Heart right ventricle (tissue), 16 donors: Measurements from ENCODE around the gene NUP214. TPM values are rescaled to one million over a fixed set of nuclear protein-coding genes. Genes with fewer than 3 reads are reported as not detected.
A peak's percentile ranks its signal among the peaks of the same experiment; 100 is the strongest.

Experiments
- ATAC-seq, 8 donors: fragments of 200-7000 bp; cut with Tn5 transposase; one replicate each; pipeline ENCODE4 v1.9.1; 2020; ENCODE audit warnings: mild to moderate bottlenecking in 8 of 8, moderate library complexity in 8 of 8, moderate number of reproducible peaks in 1 of 8
- DNase-seq, 2 donors: peaks; one replicate each; pipeline ENCODE4 v3.0.0-alpha.2; 2020
- H3K27ac ChIP-seq, 10 donors: fragments of 200-600 bp; sonication (generic) in 2 of 10; one replicate each; pipeline versions ENCODE4 v1.5.0 to v1.8.0; 2020 to 2022; ENCODE audit warnings: mild to moderate bottlenecking in 3 of 10
- H3K27me3 ChIP-seq, 7 donors: fragments of 200-600 bp; one replicate each; pipeline ENCODE4 v1.8.0; 2021 to 2022; ENCODE audit warnings: mild to moderate bottlenecking in 2 of 7
- H3K36me3 ChIP-seq, 9 donors: fragments of 200-600 bp; sonication (generic) in 1 of 9; one replicate each; pipeline versions ENCODE4 v1.5.0 to v1.8.0; 2020 to 2022; ENCODE audit warnings: mild to moderate bottlenecking in 2 of 9
- H3K4me1 ChIP-seq, 9 donors: fragments of 200-600 bp; sonication (generic) in 1 of 9; one replicate each; pipeline versions ENCODE4 v1.5.0 to v1.8.0; 2020 to 2022; ENCODE audit warnings: mild to moderate bottlenecking in 4 of 9
- H3K4me3 ChIP-seq, 10 donors: fragments of 200-600 bp; sonication (generic) in 2 of 10; one replicate each; pipeline versions ENCODE4 v1.5.0 to v1.8.0; 2020 to 2022; ENCODE audit warnings: mild to moderate bottlenecking in 7 of 10, moderate library complexity in 2 of 10
- H3K9me3 ChIP-seq, 11 donors: fragments of 200-600 bp in 10 of 11; sonication (generic) in 2 of 11; one replicate each; pipeline versions ENCODE4 v1.5.0 to v1.8.0; 2013 to 2022; ENCODE audit warnings: mild to moderate bottlenecking in 2 of 11, control low read depth in 1 of 11, moderate library complexity in 1 of 11
- WGBS, 2 donors: extraction: QIAGEN DNeasy Blood & Tissue Kit; methylation state at CpG; one replicate each; pipeline ENCODE4 v1.1.7; 2013; ENCODE audit warnings: inconsistent platforms in 1 of 2; 5-methylcytosine and 5-hydroxymethylcytosine counted together
- intact Hi-C, 10 donors: fragments of 100-400 bp; cut with DNase I; formaldehyde crosslinking; loops; one replicate each; pipeline versions ENCODE4 v1.11.1 to v1.14.2; 2022
- polyA plus RNA-seq, 2 donors: library from polyadenylated mRNA; stranded (reverse); fragments of 200-250 nt; gene quantifications; one replicate each; pipeline ENCODE4 v1.2.3, GENCODE V29; 2013
- total RNA-seq, 10 donors: library from RNA; stranded (reverse); fragmentation: NEBNext Ultra II Directional in 3 of 10; extraction: Animal tissue kit (Norgen Biotek cat#: 25700) in 3 of 10; gene quantifications; one replicate each; pipeline versions ENCODE4 v1.2.1 to v1.2.4, GENCODE V29; 2021 to 2023
- TF ChIP-seq, protein P1 (sequence below), 9 donors: fragments of 200-600 bp; sonication (generic) in 2 of 9; IDR thresholded peaks; one replicate each; pipeline versions ENCODE4 v1.5.0 to v1.8.0; 2021 to 2022; ENCODE audit warnings: antibody characterized with exemption in 9 of 9, mild to moderate bottlenecking in 5 of 9, moderate library complexity in 1 of 9
- donor health status: Arrhythmogenic right ventricular cardiomyopathy.
- donor health status: ischemic (EF 13 %, LVEDD 7.1; RV severe dilation, severe dysfunction).
- donor health status: healthy with polysubstance abuse.
- donor health status: DM: no; HTN: yes; CAD: no.
- donor health status: DM: no; HTN: no; CAD: no.
- donor health status: ischemic (EF 25% LVEDD 6.9; RV normal size, moderate dysfunction).
- donor health status: ischemic (EF 25% LVEDD 5.7; RV mildly dilated, moderate dysfunction).
- donor health status: healthy.
- donor health status: DM: yes; HTN: yes; CAD: no.
- donor health status: Ischemic cardiomyopathy.
- donor health status: ischemic (EF 35%, LVEDD 5.7; RV mildly dilated, moderate dysfunction).
- donor health status: nonischemic (EF 11% LVEDD 7.7; RV severe dilation, severe dysfunction).
- donor health status: DM: yes; HTN: yes; CAD: no.
- donor health status: PGD.
- donor health status: ischemic (EF 29% LVEDD 5.4; RV normal size, mild dysfunction).
- donor health status: nonischemic (EF 23%, LVEDD 6.1; RV moderate dilation, normal function).

NUP214 gene
- total and polyA plus RNA-seq, 12 donors: 13.8 to 27.1 (median 22.9) TPM

DNA sequence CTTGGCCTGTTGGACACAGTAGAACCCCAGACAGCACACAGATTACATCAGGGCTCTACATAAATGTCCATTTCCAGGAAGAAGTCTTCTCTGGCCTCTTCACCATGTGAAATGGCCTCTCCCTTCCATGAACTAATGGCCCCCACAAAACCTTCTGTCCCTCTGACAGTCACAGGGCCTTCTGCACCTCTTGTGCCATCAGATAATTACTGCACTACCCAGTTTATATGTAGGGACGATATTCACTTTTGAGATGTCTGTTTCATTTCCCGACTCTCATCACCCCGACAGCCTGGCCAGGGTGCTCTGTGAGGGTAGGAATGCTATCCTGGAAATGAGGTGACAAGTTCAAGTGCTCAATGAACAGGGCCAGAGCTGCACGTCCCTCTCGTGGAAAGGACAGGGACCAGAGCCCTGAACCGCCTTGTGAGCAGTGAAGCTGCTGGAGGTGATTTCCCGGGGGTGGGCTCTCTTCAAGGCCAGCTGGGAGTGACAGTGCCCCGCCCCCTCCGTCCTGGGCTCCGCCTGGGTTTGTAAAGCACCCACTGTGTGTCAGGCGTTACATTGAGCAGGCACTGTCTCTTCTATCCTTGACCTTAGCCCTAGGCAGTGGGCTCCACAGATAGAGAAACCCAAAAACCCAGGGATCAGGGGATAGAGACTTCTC is 153.9 kb downstream of the NUP214 start:
- Histone ChIP-seq H3K4me3 (no peak overlapping the region), H3K27me3 (peaks cover 0 to 35% (median 14%) of the 10 kb centered on the region in 7 donors), H3K36me3 (no peaks in the 10 kb centered on the region), H3K9me3 (no peaks in the 10 kb centered on the region), H3K4me1 (peaks cover 14 to 45% (median 26%) of the 10 kb centered on the region in 9 donors), H3K27ac (peak overlapping the region; percentile 17 to 99 (median 95))
- intact Hi-C loops: loop anchor here in 6 of 10 donors (5.0 to 10.0 kb wide), 6 partner anchors 42 to 102 kb away; no protein-coding TSS in a partner anchor
- ATAC-seq: peak in 4 of 8 donors; percentile 11 to 27 (median 20)
- no peak for DNase-seq
- TF ChIP-seq, protein P1, sequence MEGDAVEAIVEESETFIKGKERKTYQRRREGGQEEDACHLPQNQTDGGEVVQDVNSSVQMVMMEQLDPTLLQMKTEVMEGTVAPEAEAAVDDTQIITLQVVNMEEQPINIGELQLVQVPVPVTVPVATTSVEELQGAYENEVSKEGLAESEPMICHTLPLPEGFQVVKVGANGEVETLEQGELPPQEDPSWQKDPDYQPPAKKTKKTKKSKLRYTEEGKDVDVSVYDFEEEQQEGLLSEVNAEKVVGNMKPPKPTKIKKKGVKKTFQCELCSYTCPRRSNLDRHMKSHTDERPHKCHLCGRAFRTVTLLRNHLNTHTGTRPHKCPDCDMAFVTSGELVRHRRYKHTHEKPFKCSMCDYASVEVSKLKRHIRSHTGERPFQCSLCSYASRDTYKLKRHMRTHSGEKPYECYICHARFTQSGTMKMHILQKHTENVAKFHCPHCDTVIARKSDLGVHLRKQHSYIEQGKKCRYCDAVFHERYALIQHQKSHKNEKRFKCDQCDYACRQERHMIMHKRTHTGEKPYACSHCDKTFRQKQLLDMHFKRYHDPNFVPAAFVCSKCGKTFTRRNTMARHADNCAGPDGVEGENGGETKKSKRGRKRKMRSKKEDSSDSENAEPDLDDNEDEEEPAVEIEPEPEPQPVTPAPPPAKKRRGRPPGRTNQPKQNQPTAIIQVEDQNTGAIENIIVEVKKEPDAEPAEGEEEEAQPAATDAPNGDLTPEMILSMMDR (IDR thresholded peaks at IDR 0.05): no peak
- 49 to 66% methylated on average over 11 of the region's 11 CpGs for WGBS, 2 donors

DNA sequence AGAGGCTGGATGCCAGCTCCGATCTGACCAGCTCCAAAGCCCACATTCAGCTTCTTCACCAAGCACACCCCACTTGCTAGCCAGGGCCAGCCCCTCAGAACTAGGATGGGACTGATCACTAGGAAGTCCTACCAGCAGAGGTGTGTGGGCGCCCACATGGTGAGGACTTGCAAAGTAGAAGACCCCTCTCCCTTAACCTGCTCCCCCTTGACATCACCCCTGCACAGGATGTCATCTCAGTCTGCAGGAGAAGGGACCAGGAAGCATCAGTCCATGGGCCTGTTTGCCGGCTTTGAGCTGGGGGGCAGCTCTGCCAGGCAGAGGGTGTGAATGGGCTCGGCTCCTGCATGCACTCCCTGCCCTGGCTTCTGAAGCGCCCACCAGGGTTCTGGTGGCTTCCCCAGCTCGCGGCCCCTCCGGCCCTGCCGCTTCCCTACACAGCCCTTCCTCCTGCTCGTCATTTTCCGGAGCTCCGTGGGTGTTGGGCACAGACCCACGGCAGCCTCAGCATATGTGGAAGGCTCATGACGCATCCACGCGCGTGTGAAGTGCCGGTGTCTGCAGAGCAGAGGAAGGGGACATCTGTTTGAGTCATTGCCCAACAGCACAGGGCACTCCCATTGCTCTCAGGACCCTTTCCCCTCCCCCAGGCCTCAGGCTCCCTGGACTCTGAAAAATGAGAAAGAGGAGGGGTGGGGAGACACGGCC is 154.6 kb downstream of the NUP214 start:
- ATAC-seq (no peak), DNase-seq (no peak)
- Histone ChIP-seq H3K36me3 (no peaks in the 10 kb centered on the region), H3K27ac (peak overlapping the region in 9 of 10 donors; percentile 77 to 99 (median 98)), H3K9me3 (no peaks in the 10 kb centered on the region), H3K27me3 (peaks cover 0 to 35% (median 14%) of the 10 kb centered on the region in 7 donors), H3K4me3 (no peak overlapping the region), H3K4me1 (peaks cover 14 to 39% (median 25%) of the 10 kb centered on the region in 9 donors)
- TF ChIP-seq, protein P1 (IDR thresholded peaks at IDR 0.05): no peak
- intact Hi-C loops: loop anchor here in 6 of 10 donors (5.0 to 10.0 kb wide), 6 partner anchors 43 to 103 kb away; no protein-coding TSS in a partner anchor
- WGBS, 2 donors: 63 to 69% methylated on average over 19 of the region's 19 CpGs

DNA sequence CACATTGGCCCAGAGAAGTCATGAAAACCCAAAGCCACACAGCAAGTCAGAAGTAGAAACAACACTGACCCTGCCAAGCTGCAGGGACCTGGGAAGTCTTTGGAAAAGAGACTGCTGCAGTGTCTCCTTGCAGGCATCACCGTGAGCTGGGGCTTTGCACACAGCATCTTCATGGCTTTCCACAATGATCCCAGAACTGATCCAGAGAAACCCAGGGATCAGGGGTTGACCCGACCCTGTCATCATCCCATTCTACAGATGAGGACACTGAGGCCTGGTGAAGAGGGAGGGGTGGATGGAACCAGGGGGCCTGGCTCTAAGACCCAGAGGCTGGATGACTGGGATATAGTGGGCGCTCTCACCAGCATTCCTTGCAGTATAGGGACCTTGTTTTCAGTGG is 155.3 kb downstream of the NUP214 start:
- Histone ChIP-seq H3K4me3 (no peak overlapping the region), H3K27me3 (peaks cover 0 to 35% (median 14%) of the 10 kb centered on the region in 7 donors), H3K4me1 (peaks cover 14 to 37% (median 25%) of the 10 kb centered on the region in 9 donors), H3K36me3 (no peaks in the 10 kb centered on the region), H3K27ac (peak overlapping the region in 1 of 10 donors; percentile 89), H3K9me3 (no peaks in the 10 kb centered on the region)
- no peak for ATAC-seq
- intact Hi-C loops: no loop called here
- WGBS, 2 donors: 90 to 94% methylated on average over 3 of the region's 3 CpGs
- TF ChIP-seq, protein P1 (IDR thresholded peaks at IDR 0.05): no peak
- DNase-seq: no peak

DNA sequence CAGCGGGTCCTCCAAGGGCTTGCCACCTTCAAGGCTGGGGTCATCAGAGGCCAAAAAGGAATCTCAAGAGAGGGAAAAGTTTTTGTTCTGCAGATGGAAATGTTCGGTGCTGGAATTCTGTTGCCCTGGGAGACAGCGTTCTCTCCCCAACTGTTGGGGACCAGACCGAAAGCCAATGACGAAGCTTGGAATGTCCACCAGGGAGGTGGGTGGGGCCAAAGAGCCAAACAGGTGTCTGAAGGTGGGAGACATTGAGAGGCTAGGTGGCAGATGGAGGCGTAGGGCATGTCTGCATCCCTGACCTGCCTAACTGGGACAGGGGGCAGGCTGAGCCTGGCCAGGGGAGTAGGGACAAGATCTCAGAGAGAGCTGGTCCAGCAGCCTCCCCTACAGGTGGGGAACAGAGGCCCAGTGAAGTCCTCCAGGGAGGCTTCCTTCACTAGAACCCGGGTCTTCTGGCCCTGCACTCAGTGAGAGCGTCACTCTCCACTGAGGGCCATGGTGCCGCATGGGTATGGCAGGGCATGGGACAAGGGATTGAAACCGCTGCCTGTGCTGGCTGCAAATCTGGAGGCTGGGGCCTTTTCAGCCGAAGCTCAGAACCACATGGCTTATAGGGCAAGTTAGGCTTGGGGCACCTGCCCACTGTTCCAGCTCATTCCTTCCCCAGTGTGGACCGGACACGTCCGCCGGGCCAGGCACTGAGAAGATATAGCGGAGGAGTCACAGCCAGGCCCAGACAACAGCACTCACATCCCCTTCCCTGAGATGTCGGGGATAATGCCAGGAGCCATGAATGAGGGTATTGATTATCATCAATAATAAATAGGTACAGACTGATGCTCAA is 156.0 kb downstream of the NUP214 start:
- Histone ChIP-seq H3K36me3 (no peaks in the 10 kb centered on the region), H3K27me3 (peaks cover 0 to 35% (median 14%) of the 10 kb centered on the region in 7 donors), H3K9me3 (no peaks in the 10 kb centered on the region), H3K27ac (peak overlapping the region in 1 of 10 donors; percentile 4), H3K4me3 (no peak overlapping the region), H3K4me1 (peaks cover 14 to 37% (median 25%) of the 10 kb centered on the region in 9 donors)
- TF ChIP-seq, protein P1 (IDR thresholded peaks at IDR 0.05): no peak
- DNase-seq: no peak
- intact Hi-C loops: no loop called here
- ATAC-seq: no peak
- WGBS, 2 donors: 87 to 88% methylated on average over 17 of the region's 17 CpGs
